Gastroesophageal sphincter (tissue), 3 donors: ENCODE results near the gene ESPNL.

Experiments
- CTCF ChIP-seq, 4 experiments: fragments of 200-600 bp in 2 of 4; fragments of 450-650 bp in 2 of 4; sonication (generic) in 1 of 4; IDR thresholded peaks; one replicate each; pipeline ENCODE4 v1.5.1; 2017 to 2019; ENCODE audit warnings: antibody characterized with exemption in 4 of 4, mild to moderate bottlenecking in 2 of 4, moderate library complexity in 2 of 4
- EP300 ChIP-seq: sonication (generic); formaldehyde crosslinking; IDR thresholded peaks from one replicate; pipeline ENCODE4 v1.6.1; 2017; ENCODE audit warnings: antibody characterized with exemption, mild to moderate bottlenecking
- POLR2A ChIP-seq, 2 donors: fragments of 450-650 bp; IDR thresholded peaks; one replicate each; pipeline ENCODE4 v1.6.1; 2017; ENCODE audit warnings: antibody characterized with exemption in 2 of 2, mild to moderate bottlenecking in 2 of 2, moderate library complexity in 1 of 2
- POLR2AphosphoS5 ChIP-seq: sonication (generic); formaldehyde crosslinking; IDR thresholded peaks from one replicate; pipeline ENCODE4 v1.6.1; 2017; ENCODE audit warnings: antibody characterized with exemption

- TF ChIP-seq POLR2A (IDR thresholded peaks at IDR 0.05) (no peak), POLR2AphosphoS5 (no peak), CTCF (IDR thresholded peaks at IDR 0.05) (no peak), EP300 (no peak)
These were observed 17.3 kb upstream of the ESPNL start for GRCh38 chr2:238082827-238083226.
